AG09309 (cell line): Measurements from ENCODE around the gene DTWD2.
A peak's percentile ranks its signal among the peaks of the same experiment; 100 is the strongest.

ENCODE experiments used
- DNase-seq: peaks from one replicate; pipeline ENCODE4 v3.0.0-alpha.2; 2010; ENCODE audit warnings: low read depth
- H3K4me3 ChIP-seq: 2 replicates; pipeline ENCODE4 v1.5.1; 2011; ENCODE audit warnings: mild to moderate bottlenecking, low read depth, low read length, moderate library complexity; ENCODE audit not compliant: control insufficient read depth
- CTCF ChIP-seq: IDR thresholded peaks from 2 replicates; pipeline ENCODE4 v1.5.1; 2011; ENCODE audit warnings: mild to moderate bottlenecking, low read depth, low read length, inconsistent platforms; ENCODE audit not compliant: insufficient read depth, control insufficient read depth; ENCODE audit errors: missing control alignments

Gene DTWD2

GRCh38 chr5:118802335-118802734 lies 186.0 kb downstream of the DTWD2 start:
- TF ChIP-seq CTCF = no peak
- no peak overlapping the region for H3K4me3 ChIP-seq
- no peak for DNase-seq

- H3K4me3 ChIP-seq = no peak overlapping the region
- no peak for DNase-seq
- TF ChIP-seq CTCF = no peak
Observed at GRCh38 chr5:118796081-118796480, 192.3 kb downstream of the DTWD2 start.

- no peak overlapping the region for H3K4me3 ChIP-seq
- TF ChIP-seq CTCF = no peak
- no peak for DNase-seq
Observed at GRCh38 chr5:118794281-118794680, 194.1 kb downstream of the DTWD2 start.

DNA sequence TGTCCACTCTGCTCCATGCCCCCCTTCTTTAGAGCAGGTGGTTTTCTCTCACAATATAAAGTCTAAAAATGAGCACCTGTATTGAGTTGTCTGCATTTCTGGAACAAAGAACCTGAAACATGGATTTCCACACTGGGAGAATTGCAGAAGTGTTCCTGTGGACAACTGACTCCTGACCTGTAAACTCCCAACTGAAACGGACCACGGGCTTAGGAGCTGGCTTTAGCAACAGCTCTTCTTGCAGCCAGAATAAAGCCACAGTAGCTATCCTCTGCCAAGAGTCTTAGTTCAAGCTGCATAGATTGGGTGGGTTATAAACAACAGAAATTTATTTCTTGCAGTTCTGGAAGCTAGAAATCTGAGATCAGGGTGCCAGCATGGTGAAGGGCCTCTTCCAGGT lies 194.7 kb downstream of the DTWD2 start:
- DNase-seq = no peak
- no peak overlapping the region for H3K4me3 ChIP-seq
- no peak for TF ChIP-seq CTCF

GRCh38 chr5:118793091-118793490 lies 195.3 kb downstream of the DTWD2 start:
- TF ChIP-seq CTCF = no peak
- DNase-seq = no peak
- no peak overlapping the region for H3K4me3 ChIP-seq

- peak; percentile 82 for TF ChIP-seq CTCF
- no peak overlapping the region for H3K4me3 ChIP-seq
- peak; percentile 67 for DNase-seq
Observed at GRCh38 chr5:118791926-118792734, 196.2 kb downstream of the DTWD2 start.
